GM12878 (cell line): Measurements from ENCODE around the gene SUFU. TPM values are rescaled to one million over a fixed set of nuclear protein-coding genes. Genes with fewer than 3 reads are reported as not detected.

Source experiments
- ATAC-seq: fragments of 200-7000 bp; cut with Tn5 transposase; 3 replicates; pipeline ENCODE4 v1.9.1; 2020; ENCODE audit warnings: mild to moderate bottlenecking, moderate library complexity
- BruUV-seq: library from RNA; stranded (reverse); fragments of 400-500 nt; replicated peaks from 2 replicates; lab custom pipeline; 2021; lab: Mats Ljungman, UMichigan
- CTCF ChIA-PET: fragments of 300-600 bp; sonication (Branson Sonifier 250); formaldehyde crosslinking; extraction: SDS; loops from one replicate; lab custom pipeline; 2021; ENCODE audit warnings: inconsistent platforms; lab: Yijun Ruan, JAX
- POLR2A ChIA-PET: fragments of 350-600 bp; formaldehyde crosslinking; extraction: SDS; loops from one replicate; lab custom pipeline; 2021; ENCODE audit warnings: inconsistent platforms; lab: Charles Lee
- RAD21 ChIA-PET: fragments of 300-600 bp; sonication (Branson Sonifier 250); formaldehyde crosslinking; loops from one replicate; lab custom pipeline; 2023; ENCODE audit warnings: antibody characterized with exemption; ENCODE audit not compliant: unreplicated experiment; lab: Charles Lee
- SMC1A ChIA-PET: fragments of 300-600 bp; sonication (Branson Sonifier 250); formaldehyde crosslinking; loops from one replicate; lab custom pipeline; 2023; ENCODE audit not compliant: unreplicated experiment, uncharacterized antibody; lab: Charles Lee
- DNase-seq: peaks from one replicate; pipeline ENCODE4 v3.0.0-alpha.2; 2011; ENCODE audit warnings: low read depth, low spot score
- FAIRE-seq: peaks from 3 replicates; lab custom pipeline; 2011; peaks lifted over from hg19 to GRCh38; lab: Jason Lieb, UNC
- H2AFZ ChIP-seq: 2 replicates; pipeline ENCODE4 v1.6.0; 2011; ENCODE audit warnings: low read depth, low read length, control low read depth; ENCODE audit not compliant: control insufficient read depth
- H3K27ac ChIP-seq: 2 replicates; pipeline ENCODE4 v1.5.1; 2011; ENCODE audit warnings: control low read depth; ENCODE audit not compliant: control insufficient read depth, insufficient read depth
- H3K27me3 ChIP-seq, 2 experiments: replicated peaks in 1 of 2; 2 replicates each; pipeline versions ENCODE4 v1.6.0 to v1.6.1; 2011; ENCODE audit warnings: low read length in 1 of 2; ENCODE audit not compliant: control insufficient read depth in 2 of 2, insufficient read depth in 2 of 2
- H3K36me3 ChIP-seq, 2 experiments: 2 replicates each; pipeline ENCODE4 v1.5.1; 2011; ENCODE audit warnings: low read length in 1 of 2; ENCODE audit not compliant: control insufficient read depth in 2 of 2, insufficient read depth in 2 of 2
- H3K4me1 ChIP-seq: 2 replicates; pipeline ENCODE4 v1.6.1; 2011; ENCODE audit warnings: mild to moderate bottlenecking, low read length, moderate library complexity, mixed read lengths; ENCODE audit not compliant: control insufficient read depth, insufficient read depth
- H3K4me2 ChIP-seq: 2 replicates; pipeline ENCODE4 v1.6.0; 2011; ENCODE audit warnings: control low read depth; ENCODE audit not compliant: control insufficient read depth, insufficient read depth
- H3K4me3 ChIP-seq: fragments of 200-600 bp; sonication (generic); 2 replicates; pipeline ENCODE4 v1.5.1; 2016
- H3K79me2 ChIP-seq: 2 replicates; pipeline ENCODE4 v1.6.0; 2011; ENCODE audit warnings: low read length; ENCODE audit not compliant: control insufficient read depth, insufficient read depth
- H3K9ac ChIP-seq: 2 replicates; pipeline ENCODE4 v1.8.0; 2011; ENCODE audit warnings: low read length, control low read depth, mixed read lengths; ENCODE audit not compliant: control insufficient read depth, insufficient read depth
- H3K9me3 ChIP-seq: replicated peaks from 3 replicates; pipeline ENCODE4 v1.5.1; 2011; ENCODE audit warnings: mild to moderate bottlenecking, low read length; ENCODE audit not compliant: control insufficient read depth, insufficient read depth
- H4K20me1 ChIP-seq: 2 replicates; pipeline ENCODE4 v1.6.0; 2011; ENCODE audit not compliant: control insufficient read depth, insufficient read depth
- CBX3 ChIP-seq: fragments of 200-600 bp; sonication (generic); IDR thresholded peaks from 2 replicates; pipeline ENCODE4 v1.6.1; 2016; ENCODE audit warnings: low read depth, borderline replicate concordance
- ESRRA ChIP-seq: IDR thresholded peaks from 2 replicates; pipeline ENCODE4 v1.6.1; 2012; ENCODE audit warnings: mild to moderate bottlenecking, low read length, improper control_type of control experiment
- LARP7 ChIP-seq: fragments of 450-650 bp; IDR thresholded peaks from 2 replicates; pipeline ENCODE4 v1.6.1; 2017; ENCODE audit warnings: mild to moderate bottlenecking
- MTA2 ChIP-seq: fragments of 450-650 bp; IDR thresholded peaks from 2 replicates; pipeline ENCODE4 v1.6.1; 2016; ENCODE audit warnings: low read depth, mild to moderate bottlenecking, moderate library complexity
- PAX5 ChIP-seq: IDR thresholded peaks from 2 replicates; pipeline ENCODE4 v1.6.1; 2011; ENCODE audit warnings: low read depth, low read length, borderline replicate concordance
- SMARCA5 ChIP-seq: fragments of 450-650 bp; IDR thresholded peaks from 2 replicates; pipeline ENCODE4 v1.6.1; 2017; ENCODE audit warnings: mild to moderate bottlenecking
- SRF ChIP-seq, 2 experiments: IDR thresholded peaks; 2 replicates each; pipeline ENCODE4 v1.6.1; 2011; ENCODE audit warnings: low read depth in 2 of 2, low read length in 2 of 2, mild to moderate bottlenecking in 1 of 2, moderate library complexity in 1 of 2
- STAT3 ChIP-seq: IDR thresholded peaks from 2 replicates; pipeline ENCODE4 v1.6.1; 2011; ENCODE audit warnings: low read depth, low read length, improper control_type of control experiment
- ZBED1 ChIP-seq: IDR thresholded peaks from 2 replicates; pipeline ENCODE4 v1.6.1; 2016; ENCODE audit warnings: borderline replicate concordance
- WGBS: methylation state at CpG from one replicate; pipeline ENCODE4 v1.1.6; 2016; ENCODE audit warnings: low lambda C conversion rate; ENCODE audit not compliant: insufficient replicate concordance, insufficient coverage; ENCODE audit errors: missing lambda C conversion rate; 5-methylcytosine and 5-hydroxymethylcytosine counted together
- in situ Hi-C: fragments of 300-500 bp; cut with MboI; formaldehyde crosslinking; loops from 9 replicates; pipeline ENCODE4 v1.14.3; 2018; ENCODE audit warnings: mixed read lengths
- intact Hi-C: fragments of 100-400 bp; cut with micrococcal nuclease; formaldehyde crosslinking; loops from one replicate; pipeline ENCODE4 v1.14.2; 2022; ENCODE audit not compliant: unreplicated experiment
- polyA plus RNA-seq, 11 experiments: library from polyadenylated mRNA; depleted of rRNA in 4 of 11; unstranded in 6 of 11; stranded (reverse) in 5 of 11; fragments of >200 nt; fragmentation: Nextera tagmentation in 4 of 11; fragmentation: Illumina TruSeq in 1 of 11; extraction: Ambion mirVana in 4 of 11; extraction: Trizol in 1 of 11; gene quantifications; 1 replicate in 1 of 11; 2 replicates in 10 of 11; pipeline versions ENCODE4 v1.2.1 to v1.2.3, GENCODE V29; 2011 to 2016; ENCODE audit warnings: inconsistent platforms in 2 of 11, missing spikeins in 2 of 11, low read depth in 1 of 11
- total RNA-seq, 4 experiments: library from RNA; depleted of rRNA in 3 of 4; stranded (reverse); fragments of >200 nt in 3 of 4; fragmentation: Illumina TruSeq in 1 of 4; extraction: Trizol in 1 of 4; gene quantifications; 2 replicates each; pipeline versions ENCODE4 v1.2.1 to v1.2.3, GENCODE V29; 2013 to 2021
- TF ChIP-seq, protein P1 (sequence below): fragments of 450-650 bp; IDR thresholded peaks from 2 replicates; pipeline ENCODE4 v1.6.1; 2017; ENCODE audit warnings: mild to moderate bottlenecking, moderate library complexity
- TF ChIP-seq, protein P2 (sequence below): IDR thresholded peaks from 2 replicates; pipeline ENCODE4 v1.6.1; 2011; ENCODE audit warnings: low read depth, mild to moderate bottlenecking, low read length, moderate library complexity, borderline replicate concordance; ENCODE audit errors: extremely low read depth
- TF ChIP-seq, protein P3 (sequence below): fragments of 450-650 bp; formaldehyde crosslinking; IDR thresholded peaks from 2 replicates; pipeline ENCODE4 v1.4.0; 2020; ENCODE audit warnings: mild to moderate bottlenecking, moderate library complexity

Gene SUFU
- total and polyA plus RNA-seq, 10 of the 15 experiments (the other 5 are each of a cell fraction or from before 2014, with no cell fraction given), result 0.68 to 7.7 (median 2.4) TPM

- POLR2A ChIA-PET, result interaction anchor here (0.6 to 6.1 kb wide), 4 partner anchors 8 to 43 kb away, joined by 3 to 52 read pairs (median 5); partner anchors contain the start of gene ARL3
- WGBS, result 69% methylated on average over 6 of the region's 6 CpGs
Observed at GRCh38 chr10:102670871-102671434, 167.2 kb downstream of the SUFU start.

More at GRCh38 chr10:102670871-102671434, 167.2 kb downstream of the SUFU start:
- DNase-seq, result no peak
- Histone ChIP-seq H3K9me3 (no peaks in the 10 kb centered on the region), H3K4me1 (peaks cover 23% of the 10 kb centered on the region), H3K79me2 (no peaks in the 10 kb centered on the region), H3K27ac (no peak overlapping the region), H4K20me1 (no peaks in the 10 kb centered on the region), H3K4me2 (no peak overlapping the region), H3K36me3 (no peaks in the 10 kb centered on the region), H2AFZ (no peak overlapping the region), H3K9ac (no peak overlapping the region), H3K4me3 (no peak overlapping the region), H3K27me3 (no peaks in the 10 kb centered on the region)
- in situ Hi-C loops, result no loop called here
- ChIA-PET SMC1A (interaction anchor here (1.1 to 2.1 kb wide), 5 partner anchors 9 to 30 kb away, joined by 3 to 10 read pairs (median 5); partner anchors contain the start of gene TRIM8), RAD21 (interaction anchor here (1.2 to 1.9 kb wide), 5 partner anchors 17 to 87 kb away, joined by 3 to 7 read pairs (median 5); no protein-coding TSS in a partner anchor), CTCF (interaction anchor here (1.3 to 3.1 kb wide), 7 partner anchors 8 to 168 kb away, joined by 4 to 27 read pairs (median 9); partner anchors contain the start of genes ACTR1A, SUFU and TRIM8)
- intact Hi-C loops, result no loop called here
- ATAC-seq, result no peak
- FAIRE-seq, result no peak
- BruUV-seq, result no TSS peak
- TF ChIP-seq, protein P1, sequence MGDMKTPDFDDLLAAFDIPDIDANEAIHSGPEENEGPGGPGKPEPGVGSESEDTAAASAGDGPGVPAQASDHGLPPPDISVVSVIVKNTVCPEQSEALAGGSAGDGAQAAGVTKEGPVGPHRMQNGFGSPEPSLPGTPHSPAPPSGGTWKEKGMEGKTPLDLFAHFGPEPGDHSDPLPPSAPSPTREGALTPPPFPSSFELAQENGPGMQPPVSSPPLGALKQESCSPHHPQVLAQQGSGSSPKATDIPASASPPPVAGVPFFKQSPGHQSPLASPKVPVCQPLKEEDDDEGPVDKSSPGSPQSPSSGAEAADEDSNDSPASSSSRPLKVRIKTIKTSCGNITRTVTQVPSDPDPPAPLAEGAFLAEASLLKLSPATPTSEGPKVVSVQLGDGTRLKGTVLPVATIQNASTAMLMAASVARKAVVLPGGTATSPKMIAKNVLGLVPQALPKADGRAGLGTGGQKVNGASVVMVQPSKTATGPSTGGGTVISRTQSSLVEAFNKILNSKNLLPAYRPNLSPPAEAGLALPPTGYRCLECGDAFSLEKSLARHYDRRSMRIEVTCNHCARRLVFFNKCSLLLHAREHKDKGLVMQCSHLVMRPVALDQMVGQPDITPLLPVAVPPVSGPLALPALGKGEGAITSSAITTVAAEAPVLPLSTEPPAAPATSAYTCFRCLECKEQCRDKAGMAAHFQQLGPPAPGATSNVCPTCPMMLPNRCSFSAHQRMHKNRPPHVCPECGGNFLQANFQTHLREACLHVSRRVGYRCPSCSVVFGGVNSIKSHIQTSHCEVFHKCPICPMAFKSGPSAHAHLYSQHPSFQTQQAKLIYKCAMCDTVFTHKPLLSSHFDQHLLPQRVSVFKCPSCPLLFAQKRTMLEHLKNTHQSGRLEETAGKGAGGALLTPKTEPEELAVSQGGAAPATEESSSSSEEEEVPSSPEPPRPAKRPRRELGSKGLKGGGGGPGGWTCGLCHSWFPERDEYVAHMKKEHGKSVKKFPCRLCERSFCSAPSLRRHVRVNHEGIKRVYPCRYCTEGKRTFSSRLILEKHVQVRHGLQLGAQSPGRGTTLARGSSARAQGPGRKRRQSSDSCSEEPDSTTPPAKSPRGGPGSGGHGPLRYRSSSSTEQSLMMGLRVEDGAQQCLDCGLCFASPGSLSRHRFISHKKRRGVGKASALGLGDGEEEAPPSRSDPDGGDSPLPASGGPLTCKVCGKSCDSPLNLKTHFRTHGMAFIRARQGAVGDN, result no peak
- TF ChIP-seq SMARCA5 (no peak), MTA2 (no peak), LARP7 (no peak), PAX5 (no peak), STAT3 (no peak), CBX3 (no peak), ESRRA (no peak), SRF (IDR thresholded peaks at IDR 0.05; ENCODE audit: low read depth in 2 of 2, low read length in 2 of 2) (no peak), ZBED1 (no peak)
- TF ChIP-seq, protein P2, sequence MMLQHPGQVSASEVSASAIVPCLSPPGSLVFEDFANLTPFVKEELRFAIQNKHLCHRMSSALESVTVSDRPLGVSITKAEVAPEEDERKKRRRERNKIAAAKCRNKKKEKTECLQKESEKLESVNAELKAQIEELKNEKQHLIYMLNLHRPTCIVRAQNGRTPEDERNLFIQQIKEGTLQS, result no peak
- TF ChIP-seq, protein P3, sequence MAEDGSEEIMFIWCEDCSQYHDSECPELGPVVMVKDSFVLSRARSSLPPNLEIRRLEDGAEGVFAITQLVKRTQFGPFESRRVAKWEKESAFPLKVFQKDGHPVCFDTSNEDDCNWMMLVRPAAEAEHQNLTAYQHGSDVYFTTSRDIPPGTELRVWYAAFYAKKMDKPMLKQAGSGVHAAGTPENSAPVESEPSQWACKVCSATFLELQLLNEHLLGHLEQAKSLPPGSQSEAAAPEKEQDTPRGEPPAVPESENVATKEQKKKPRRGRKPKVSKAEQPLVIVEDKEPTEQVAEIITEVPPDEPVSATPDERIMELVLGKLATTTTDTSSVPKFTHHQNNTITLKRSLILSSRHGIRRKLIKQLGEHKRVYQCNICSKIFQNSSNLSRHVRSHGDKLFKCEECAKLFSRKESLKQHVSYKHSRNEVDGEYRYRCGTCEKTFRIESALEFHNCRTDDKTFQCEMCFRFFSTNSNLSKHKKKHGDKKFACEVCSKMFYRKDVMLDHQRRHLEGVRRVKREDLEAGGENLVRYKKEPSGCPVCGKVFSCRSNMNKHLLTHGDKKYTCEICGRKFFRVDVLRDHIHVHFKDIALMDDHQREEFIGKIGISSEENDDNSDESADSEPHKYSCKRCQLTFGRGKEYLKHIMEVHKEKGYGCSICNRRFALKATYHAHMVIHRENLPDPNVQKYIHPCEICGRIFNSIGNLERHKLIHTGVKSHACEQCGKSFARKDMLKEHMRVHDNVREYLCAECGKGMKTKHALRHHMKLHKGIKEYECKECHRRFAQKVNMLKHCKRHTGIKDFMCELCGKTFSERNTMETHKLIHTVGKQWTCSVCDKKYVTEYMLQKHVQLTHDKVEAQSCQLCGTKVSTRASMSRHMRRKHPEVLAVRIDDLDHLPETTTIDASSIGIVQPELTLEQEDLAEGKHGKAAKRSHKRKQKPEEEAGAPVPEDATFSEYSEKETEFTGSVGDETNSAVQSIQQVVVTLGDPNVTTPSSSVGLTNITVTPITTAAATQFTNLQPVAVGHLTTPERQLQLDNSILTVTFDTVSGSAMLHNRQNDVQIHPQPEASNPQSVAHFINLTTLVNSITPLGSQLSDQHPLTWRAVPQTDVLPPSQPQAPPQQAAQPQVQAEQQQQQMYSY (CRISPR knock-in tag), result no peak
